Non-pigmented ciliary epithelial cell (primary cell): ENCODE data around the gene BCL11B.
A peak's percentile ranks its signal among the peaks of the same experiment; 100 is the strongest.

Experiments used
- DNase-seq: peaks from one replicate; pipeline ENCODE4 v3.0.0-alpha.2; 2010; ENCODE audit warnings: low read depth

BCL11B gene

DNA sequence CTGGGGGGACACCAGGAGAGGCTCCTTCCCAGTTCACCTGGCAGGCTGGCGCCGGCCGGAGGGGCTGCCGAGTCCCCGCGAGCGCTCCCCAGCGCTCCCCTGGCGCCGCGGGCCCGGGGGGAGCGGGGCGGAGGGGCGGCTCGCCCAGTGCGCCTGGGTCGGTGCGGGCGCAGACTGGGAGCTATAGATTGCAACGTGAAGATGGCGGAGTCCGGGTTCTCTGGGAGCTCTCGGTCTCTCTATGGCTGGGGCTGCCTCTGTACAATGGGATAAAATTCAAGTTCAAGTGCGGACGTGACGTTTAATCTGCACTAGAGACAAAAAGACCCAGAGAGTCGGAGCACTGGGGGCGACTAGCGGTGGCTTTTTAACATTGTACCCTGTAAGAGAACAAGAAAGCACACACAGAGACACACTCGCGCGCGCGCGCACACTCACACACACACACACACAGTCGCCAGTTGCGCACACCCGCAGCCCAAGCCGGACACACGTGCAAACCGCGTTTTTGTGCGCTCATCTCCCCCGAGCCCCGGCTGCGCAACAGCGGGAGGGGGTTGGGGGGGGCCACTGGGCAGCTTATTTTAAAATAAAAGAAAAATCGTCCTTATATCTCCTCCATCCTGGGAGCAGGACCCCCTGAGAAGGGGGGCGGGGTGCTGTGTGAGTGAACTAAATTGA, at the start of gene BCL11B:
BCL11B (minus strand) TSS at position 247 of the 681 bp plus-strand sequence. CDS start 979 bp downstream, outside the sequence.
- peak; percentile 47 for DNase-seq

DNA sequence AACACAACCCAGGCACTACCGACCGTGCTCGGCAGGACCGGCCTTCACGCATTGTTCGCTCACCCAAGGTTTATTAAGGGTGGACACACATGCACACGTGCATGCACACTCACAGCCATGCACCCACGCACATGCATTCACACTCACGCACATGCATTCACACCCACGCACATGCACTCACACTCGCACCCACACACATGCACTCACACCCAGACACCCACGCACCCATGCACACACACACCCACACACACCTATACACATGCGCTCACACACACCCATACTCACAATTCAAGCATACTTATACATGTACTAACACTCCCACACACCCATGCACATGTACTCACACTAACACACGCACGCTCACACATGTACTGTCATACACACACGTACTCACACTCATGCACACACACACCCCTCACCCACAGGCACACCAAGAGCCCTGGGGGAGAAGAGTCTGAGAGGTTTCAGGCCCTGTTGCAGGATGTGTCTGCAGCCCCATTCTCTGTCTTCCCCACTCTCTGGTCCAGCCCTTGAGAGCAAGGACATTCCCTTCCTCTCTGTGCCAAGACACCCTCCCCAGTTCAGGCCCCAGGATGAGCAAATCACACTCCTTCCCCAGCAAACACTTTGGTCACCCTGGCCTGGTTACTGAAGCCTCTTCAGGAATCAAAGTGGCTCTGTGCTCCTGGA, 49.4 kb upstream of the BCL11B start:
- DNase-seq: no peak

DNA sequence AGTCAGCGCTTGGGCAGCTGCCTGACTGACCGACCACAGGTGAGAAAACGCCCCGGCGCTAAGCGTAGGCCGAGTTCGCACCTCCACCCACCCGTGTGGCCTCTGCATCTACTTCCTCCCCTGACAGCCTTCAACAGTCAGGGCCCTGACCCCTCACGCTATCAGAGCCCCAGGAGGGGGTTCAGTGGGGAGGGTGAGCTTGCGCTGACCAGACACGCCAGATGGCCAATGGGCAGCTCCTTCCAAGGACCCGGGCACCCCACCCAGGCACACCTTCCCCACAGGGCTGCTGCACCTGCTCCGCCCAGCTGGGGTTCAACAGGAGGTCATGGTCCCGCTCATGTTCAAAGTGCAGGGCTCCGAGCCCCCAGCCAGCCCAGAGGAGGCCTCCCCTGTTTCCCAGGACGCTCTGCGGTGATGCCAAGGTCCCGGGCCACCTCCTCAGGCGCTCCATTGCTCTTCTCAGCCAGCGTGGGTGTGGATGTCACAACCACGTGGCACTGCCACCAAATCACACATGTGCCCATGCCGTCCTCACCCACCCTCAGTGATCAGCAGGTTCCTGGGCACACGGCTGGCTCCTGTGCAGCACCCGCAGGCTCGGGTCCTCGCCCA, 48.7 kb upstream of the BCL11B start:
- DNase-seq: no peak

DNA sequence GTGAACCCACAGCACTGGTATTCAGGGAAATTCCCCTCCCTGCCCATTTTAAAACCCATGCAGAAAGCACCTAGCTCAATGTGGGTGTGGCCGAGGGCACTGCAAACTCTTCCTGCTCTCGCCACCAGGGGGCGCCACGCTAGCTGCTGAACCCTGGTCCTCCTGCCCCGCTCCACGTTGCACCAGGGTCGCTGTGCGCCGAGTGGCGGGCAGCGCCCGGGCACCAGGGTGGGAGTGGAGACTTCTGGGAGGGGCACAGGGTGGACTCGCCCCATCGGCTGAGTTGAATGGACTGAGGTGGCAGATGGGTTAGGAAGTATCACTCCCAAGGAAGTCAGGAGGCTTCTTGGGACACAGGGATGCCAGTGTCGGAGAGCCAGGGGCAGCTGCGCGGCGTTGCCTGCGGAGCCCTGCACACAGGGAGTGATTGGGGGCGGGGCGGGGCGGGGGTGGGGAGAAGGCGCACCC, 48.1 kb upstream of the BCL11B start:
- no peak for DNase-seq

DNA sequence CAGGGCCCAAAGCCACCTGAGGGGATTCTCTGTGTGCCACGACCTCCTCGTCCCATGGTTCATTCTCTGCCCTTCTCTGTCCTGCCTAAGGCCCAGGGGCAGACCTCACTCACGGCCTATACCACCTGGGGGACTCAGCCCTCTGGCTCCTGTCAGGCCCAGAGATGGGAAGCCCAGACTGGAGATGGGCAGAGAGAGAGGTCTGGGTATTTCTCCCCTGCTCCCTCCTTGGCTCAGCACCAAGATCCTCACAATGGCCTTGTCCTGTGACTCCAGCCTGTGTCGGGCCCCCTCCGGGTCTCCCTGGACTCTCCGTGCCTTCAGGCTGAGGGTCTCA, 46.9 kb upstream of the BCL11B start:
- no peak for DNase-seq

DNA sequence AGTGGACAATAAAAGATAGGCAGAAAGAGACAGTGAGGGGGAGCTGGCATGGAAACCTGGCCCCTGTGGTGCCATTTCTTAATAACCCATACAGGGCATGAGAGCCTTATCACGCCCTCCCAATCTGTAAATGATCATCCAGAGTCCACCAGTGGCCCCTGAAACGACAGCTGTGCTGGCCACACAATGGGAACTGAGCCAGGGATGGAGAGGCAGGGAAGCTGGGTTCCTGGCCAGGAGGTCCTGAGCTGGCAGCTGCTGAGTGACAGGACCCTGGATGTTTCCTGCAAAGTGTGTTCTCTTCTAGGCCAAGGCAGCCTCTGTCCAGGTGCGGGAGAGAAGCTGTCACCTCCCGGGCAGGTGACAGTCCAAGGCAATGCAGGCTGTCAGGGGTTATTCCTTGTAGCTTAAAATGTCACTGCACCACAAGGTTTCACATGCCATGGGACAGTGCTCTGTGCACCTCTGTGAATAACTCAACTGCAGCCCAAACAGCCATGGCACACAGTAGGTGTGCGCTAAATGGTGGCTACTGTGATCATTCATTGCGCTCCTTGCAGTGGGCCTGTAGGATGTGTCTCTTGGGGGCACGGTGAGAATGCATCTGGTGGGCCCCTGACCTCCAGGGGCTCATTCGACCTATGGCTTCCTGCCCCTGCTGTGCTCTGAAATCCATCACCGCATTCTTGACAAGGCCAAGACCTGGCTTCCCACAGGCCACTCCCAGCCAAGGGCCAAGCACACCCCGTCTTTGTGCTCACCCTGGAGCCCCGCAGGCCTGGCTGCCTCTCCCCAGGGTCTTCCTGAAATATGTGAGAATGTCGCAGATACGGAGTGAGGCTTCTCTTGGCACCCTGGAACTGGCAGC, 46.3 kb upstream of the BCL11B start:
- DNase-seq: no peak

DNA sequence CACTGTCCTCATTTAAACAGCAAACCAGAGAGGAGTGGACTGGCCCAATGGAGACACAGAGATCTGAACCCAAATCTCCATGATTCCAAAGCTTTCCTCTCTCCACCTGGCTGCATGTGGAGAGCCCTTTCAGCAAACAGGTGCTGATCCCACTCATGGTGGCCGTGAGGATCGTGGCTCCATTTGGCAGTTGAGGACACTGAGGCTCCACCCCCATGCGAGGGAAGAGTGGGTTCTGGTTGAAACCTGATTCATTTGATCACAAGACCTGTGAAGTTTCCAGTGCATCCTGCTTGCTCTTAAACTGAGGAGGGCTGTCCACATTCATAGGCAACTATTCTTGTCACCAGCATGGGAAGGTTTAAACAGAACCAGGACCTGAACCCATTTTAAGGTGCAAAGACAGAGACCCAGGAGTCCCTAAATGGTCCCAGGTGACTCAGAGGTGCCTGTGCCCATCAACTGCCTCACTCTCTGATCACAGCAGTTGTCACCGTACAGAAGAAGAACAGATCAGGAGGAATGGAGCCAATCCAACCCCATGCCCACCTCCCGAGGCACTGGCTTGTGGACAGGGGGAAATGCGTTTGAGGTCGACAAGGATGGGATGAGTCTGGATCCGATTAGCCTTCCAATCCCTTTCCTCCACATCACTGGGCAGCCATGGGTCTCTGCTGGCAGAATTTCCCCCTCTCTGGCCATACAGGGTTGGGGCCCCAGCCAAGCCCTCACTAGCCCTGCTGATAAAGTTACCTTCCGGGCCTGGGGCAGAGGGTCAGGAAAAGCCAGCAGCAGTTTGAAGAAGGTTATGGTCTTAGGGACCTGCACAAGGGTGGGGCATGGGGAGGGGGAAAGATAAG, 45.5 kb upstream of the BCL11B start:
- DNase-seq: no peak

DNA sequence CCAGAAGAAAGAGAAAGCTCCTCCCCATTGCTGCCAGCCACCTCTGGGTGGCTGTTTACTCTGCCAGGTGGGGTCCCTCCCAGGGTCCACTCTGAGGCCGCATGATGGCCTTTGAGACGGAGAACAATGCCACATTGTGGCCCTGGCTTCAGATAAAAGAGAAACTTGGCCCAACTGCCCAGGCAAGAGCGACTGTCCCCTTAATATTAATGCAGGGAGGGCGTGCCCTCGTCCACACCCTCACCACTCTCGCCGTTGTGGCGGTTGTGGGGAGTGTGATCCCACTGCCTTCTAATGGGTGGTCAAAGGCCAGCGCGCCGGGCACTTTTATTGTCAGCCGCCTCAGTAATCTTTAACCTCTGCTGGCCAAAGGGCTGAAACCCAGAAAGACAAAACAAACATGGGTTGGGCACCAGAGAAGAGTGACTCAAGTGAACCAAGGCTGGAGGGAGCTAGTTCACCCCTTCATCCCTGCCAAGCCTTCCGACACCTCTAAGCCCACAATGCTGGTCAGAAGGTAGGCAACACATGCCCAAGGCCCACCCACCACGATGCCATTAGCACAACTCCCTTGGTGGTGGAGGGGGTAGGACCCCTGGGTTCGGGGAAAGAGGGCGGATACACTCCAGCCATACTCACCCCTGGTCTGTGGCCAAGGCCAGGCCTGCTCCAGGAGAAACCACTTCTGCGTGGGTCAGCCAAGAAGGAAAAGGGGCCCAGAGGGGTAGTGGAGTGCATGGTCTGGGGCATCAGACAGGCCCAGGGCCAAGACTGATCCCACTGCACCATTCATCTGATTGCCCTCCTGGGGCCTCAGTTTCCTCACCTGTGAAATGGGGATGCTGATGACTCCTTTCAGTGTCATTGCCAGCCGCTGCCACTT, 44.5 kb upstream of the BCL11B start:
- DNase-seq: no peak

DNA sequence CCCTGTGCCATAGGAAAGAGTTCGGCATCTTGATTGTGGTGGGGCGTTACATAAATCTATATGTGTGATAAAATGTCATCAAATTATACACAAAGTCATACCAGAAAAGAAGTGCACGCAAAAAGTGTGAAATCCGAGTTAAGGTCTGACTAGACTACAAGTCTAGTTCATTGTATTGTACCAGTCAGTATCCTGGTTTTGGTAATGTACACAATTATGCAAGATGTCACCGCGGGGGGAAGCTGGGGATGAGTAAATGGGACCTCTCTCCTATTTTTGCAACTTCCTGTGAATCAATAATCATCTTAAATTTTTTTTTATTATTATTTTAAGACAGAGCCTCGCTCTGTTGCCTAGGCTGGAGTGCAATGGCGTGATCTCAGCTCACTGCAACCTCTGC, 43.2 kb upstream of the BCL11B start:
- no peak for DNase-seq

DNA sequence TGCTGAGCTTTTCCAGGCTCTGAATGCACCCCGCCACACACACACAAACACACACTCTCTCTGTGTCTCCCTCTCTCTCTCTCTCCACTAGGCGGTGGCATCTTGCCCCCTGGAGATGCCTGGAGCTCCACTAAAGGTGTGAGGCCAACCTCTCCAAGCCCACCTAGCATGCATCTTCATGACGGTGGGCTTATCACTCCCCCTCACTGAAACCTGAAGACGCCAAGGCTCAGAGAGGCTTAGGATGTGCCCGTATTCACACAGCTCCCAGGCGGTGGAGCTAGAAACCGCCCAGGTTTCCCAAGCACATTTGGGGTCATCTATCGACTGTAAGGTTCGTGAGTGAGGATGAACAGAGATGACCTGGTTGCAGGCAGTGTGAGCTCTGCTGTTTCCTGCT, 42.6 kb upstream of the BCL11B start:
- no peak for DNase-seq

DNA sequence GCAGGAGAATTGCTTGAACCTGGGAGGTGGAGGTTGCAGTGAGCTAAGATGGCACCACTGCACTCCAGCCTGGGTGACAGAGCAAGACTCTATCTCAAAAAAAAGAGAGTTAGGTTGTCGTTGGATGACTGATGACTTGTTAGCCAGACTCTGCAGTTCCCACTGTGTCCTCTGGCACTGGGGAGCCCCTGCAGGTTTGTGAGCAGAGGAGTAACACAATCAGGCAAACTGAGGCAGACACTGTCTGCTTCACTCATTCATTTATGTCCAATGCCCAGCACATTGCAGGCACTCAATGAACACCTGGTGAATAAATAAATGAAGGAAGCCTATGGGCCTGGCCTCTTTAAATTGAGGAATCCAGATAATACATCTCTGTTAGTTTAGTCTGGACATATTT, 41.2 kb upstream of the BCL11B start:
- DNase-seq: no peak

DNA sequence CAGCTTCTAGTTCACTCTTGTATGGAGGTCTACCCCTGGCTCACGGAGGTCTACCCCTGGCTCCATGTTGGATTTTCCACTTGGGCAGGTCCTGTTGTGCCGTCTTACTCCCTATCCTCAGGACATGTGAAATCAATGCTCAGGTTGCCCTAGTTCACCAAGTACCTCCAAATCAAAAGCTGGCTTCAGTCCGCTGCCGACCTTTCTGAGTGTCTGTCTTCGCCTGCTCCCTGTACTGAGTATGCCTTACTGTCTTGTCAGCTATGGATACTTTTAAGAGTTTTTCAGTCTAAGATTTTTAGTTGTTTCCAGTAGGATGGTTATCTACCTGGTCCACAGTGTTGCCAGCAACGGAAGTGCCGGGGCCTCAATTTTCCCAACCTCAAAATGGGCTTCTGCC, 40.1 kb upstream of the BCL11B start:
- no peak for DNase-seq

DNA sequence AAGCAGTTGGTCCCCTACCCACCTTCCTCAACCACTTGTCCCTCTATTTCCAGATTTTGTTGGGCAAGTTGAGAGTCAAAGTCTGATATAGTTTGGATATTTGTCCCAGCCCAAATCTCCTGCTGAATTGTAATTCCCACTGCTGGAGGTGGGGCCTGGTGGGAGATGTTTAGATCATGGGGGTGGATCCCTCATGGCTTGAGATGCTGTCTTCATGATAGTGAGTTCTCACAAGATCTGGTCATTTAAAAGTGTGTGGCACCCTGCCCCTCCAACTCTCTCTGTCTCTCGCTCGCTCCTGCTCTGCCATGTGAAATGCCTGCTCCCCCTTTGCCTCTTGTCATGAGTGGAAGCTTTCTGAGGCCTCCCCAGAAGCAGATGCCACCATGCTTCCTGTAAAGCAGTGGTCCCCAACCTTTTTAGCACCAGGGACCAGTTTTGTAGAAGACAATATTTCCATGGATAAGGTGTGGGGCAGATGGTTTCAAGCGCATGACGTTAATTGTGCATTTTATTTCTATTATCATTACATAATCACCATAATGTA, 37.3 kb upstream of the BCL11B start:
- no peak for DNase-seq

DNA sequence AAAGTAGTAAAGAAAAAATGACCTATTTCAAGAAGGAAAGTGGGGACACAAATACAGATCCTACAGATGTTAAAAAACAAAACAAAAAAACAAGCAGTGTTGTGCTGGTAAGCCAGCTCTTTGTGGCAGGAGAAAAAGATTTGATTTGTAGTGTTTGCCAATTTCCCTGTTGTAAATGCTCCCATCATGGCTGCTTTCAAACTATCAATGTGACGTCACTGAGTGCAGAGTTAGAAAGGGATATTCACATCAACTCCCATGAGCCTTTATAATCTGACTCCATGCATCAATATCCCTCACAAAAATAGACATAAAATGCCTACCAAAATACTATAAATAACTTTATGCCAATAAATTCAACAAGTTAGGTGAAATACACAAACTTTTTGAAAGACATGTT, 32.2 kb upstream of the BCL11B start:
- no peak for DNase-seq

DNA sequence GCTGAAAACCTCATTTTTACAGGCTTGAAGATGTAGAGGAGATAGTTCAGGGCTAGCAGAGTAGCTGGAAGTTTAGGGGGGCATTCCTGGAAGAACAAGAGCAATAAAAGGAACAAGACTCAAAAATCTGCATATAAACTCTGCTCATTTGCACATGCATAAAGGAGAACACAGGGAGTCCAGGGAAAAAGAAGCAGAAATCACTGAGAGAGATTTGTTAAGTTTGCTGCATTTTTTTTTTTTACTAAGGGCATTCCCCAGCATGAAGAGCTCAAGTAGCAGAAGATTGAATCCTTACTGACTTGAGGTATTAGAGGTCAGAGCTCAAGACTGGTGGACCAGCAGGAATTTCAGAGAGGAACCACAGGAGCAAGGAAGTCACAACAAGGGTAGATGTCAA, 28.2 kb upstream of the BCL11B start:
- DNase-seq: no peak

DNA sequence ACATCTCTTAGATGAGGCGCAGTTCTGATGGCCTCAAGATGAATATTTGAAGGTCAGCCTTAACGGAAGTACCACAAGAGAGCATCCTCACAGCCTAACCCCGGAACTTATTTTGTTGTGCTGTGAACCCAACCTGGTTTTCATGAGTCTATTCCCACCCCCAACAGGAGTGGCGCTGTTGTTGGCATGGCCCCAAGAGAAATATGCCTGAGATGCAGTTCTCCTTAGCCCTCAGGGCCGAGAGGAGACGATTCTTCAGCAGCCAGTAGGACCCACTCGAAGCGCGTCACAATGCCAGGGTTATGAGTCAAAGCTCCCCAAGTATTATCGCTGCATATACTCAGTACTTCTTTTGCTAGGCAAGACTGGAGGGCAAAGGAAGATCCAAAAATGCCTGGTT, 24.5 kb upstream of the BCL11B start:
- no peak for DNase-seq

DNA sequence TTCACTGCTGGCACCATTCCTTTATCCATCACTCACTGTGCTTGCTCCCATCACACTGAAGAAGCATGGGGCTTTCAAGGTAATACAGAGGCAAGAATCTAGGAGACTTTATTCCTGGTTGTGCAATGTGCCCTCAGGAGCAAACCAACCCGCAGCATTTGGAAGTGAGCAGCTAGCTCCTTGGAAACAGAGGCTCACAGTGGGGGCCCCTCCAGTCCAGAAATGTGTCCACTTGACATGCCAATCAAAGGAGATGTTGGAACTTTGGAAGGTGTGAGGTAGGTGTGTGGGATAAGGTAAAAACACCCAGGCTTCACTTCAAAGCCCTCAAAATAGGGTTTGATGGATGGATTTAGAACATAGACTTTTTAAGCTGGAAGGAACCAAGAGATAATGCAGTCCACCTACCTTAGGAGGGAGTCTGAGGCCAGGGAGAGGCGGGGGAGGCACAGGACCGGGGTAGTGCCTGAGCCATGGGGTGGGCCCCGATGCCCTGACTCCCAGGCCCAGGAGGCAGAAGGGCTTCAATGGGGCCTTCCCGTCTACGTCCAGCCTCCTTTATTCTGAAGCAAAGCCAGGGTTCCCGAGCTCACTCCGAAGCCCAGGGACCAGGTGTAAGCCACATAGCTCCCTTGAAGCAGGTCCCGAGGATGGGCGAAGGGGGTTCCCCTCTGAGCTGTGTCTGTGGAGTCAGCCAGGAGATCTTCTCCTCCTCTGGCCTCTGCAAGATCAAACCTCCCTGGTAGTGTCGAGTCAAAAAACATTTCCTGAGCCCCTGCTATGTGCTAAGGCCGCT, 17.6 kb upstream of the BCL11B start:
- DNase-seq: no peak

DNA sequence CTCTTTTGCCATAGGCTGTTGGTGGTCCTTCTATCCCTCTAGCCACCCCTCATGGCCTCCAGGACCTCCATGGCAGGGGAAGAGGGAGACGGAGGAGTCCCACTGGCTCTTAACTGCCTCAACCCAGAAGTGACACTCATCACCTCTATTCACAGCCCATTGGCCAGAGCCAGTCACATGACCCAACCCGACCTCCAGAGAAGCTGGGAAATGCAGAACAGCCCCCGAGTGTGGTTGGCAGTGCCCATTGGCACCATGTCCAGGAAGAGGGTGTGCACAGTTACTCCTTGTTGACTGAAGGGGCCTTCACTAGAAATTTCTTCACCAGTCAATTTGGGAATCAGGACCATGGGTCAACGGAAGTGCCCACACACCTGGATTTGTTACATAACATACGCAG, 17.0 kb upstream of the BCL11B start:
- DNase-seq: no peak

DNA sequence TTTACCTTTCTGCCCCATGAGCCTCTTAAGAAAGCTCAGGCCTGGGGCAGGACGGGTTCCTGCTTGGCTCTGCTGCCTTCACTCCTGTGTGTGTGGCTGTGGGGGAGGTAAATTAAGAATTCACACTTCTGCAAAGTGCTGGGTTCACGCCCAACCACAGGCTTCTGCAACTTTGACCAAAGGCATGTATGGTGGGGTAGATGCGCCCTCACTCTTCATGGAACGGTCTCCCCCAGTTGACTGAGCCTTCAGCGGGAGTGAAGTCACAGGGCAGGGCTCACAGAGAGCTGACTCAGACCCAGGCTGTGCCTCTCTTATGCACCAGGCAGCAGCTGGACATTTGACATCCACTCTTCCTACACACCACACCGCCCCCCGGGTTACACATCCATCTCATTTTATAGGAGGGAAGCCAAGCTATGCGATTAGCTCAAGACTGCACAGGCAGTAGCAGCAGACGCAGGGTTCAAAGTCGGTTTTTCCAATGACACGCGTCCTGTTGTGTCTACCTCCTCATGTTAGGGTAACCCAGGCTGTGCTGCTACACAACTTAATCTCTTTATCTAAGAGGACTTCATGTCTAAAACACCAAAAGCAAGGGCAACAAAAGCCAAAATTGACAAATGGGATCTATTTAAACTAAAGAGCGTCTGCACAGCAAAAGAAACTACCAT, 15.4 kb upstream of the BCL11B start:
- DNase-seq: no peak
